H9 (cell line): ENCODE data around the gene TECTB. TPM values are rescaled to one million over a fixed set of nuclear protein-coding genes. Genes with fewer than 3 reads are reported as not detected.

Source experiments
- DNase-seq: peaks from one replicate; pipeline ENCODE4 v3.0.0-alpha.2; 2017
- H2AFZ ChIP-seq: one replicate; pipeline ENCODE4 v1.6.1; 2013; ENCODE audit warnings: mild to moderate bottlenecking, low read length, control low read depth, moderate library complexity
- H2AK5ac ChIP-seq: 2 replicates; pipeline ENCODE4 v1.6.1; 2013; ENCODE audit warnings: low read length, control low read depth, mixed read lengths; ENCODE audit not compliant: insufficient read length
- H2BK120ac ChIP-seq: one replicate; pipeline ENCODE4 v1.6.1; 2013; ENCODE audit warnings: low read depth, mild to moderate bottlenecking, low read length, control low read depth, inconsistent platforms; ENCODE audit not compliant: poor library complexity, severe bottlenecking
- H2BK12ac ChIP-seq: 2 replicates; pipeline ENCODE4 v1.6.1; 2013; ENCODE audit warnings: low read length, control low read depth, mixed read lengths, low read depth; ENCODE audit not compliant: insufficient read length
- H2BK15ac ChIP-seq: 2 replicates; pipeline ENCODE4 v1.6.1; 2013; ENCODE audit warnings: low read depth, low read length, control low read depth
- H2BK20ac ChIP-seq: one replicate; pipeline ENCODE4 v1.6.1; 2013; ENCODE audit warnings: low read depth, mild to moderate bottlenecking, low read length, control low read depth, inconsistent platforms; ENCODE audit not compliant: poor library complexity, severe bottlenecking
- H2BK5ac ChIP-seq: 2 replicates; pipeline ENCODE4 v1.6.1; 2013; ENCODE audit warnings: low read length, control low read depth, mixed read lengths; ENCODE audit not compliant: insufficient read length
- H3K14ac ChIP-seq: 2 replicates; pipeline ENCODE4 v1.6.1; 2013; ENCODE audit warnings: low read length, control low read depth; ENCODE audit not compliant: insufficient read depth
- H3K18ac ChIP-seq: 2 replicates; pipeline ENCODE4 v1.6.1; 2013; ENCODE audit warnings: low read depth, mild to moderate bottlenecking, mixed read lengths, low read length, control low read depth; ENCODE audit not compliant: insufficient read length
- H3K23ac ChIP-seq: 2 replicates; pipeline ENCODE4 v1.6.1; 2013; ENCODE audit warnings: low read length, control low read depth, mixed read lengths, low read depth; ENCODE audit not compliant: insufficient read length
- H3K23me2 ChIP-seq: 2 replicates; pipeline ENCODE4 v1.6.1; 2013; ENCODE audit warnings: low read depth, mild to moderate bottlenecking, mixed read lengths, low read length, control low read depth; ENCODE audit not compliant: insufficient read length, poor library complexity, severe bottlenecking
- H3K27ac ChIP-seq: 2 replicates; pipeline ENCODE4 v1.5.1; 2013; ENCODE audit warnings: low read length, control low read depth, mixed read lengths, low read depth; ENCODE audit not compliant: insufficient read length
- H3K27me3 ChIP-seq: 2 replicates; pipeline ENCODE4 v1.6.1; 2013; ENCODE audit warnings: low read length, control low read depth, inconsistent platforms; ENCODE audit not compliant: insufficient read depth
- H3K4ac ChIP-seq: 2 replicates; pipeline ENCODE4 v1.6.1; 2013; ENCODE audit warnings: low read depth, mild to moderate bottlenecking, control low read depth, inconsistent platforms, low read length, moderate library complexity
- H3K4me1 ChIP-seq: 2 replicates; pipeline ENCODE4 v1.6.1; 2013; ENCODE audit warnings: low read length, control low read depth, inconsistent platforms; ENCODE audit not compliant: insufficient read depth
- H3K4me2 ChIP-seq: 2 replicates; pipeline ENCODE4 v1.6.1; 2013; ENCODE audit warnings: low read length, control low read depth, mixed read lengths; ENCODE audit not compliant: insufficient read length, insufficient read depth
- H3K56ac ChIP-seq: 2 replicates; pipeline ENCODE4 v1.6.1; 2013; ENCODE audit warnings: low read depth, mild to moderate bottlenecking, mixed read lengths, low read length, control low read depth; ENCODE audit not compliant: insufficient read length
- H3K79me1 ChIP-seq: 2 replicates; pipeline ENCODE4 v1.6.1; 2013; ENCODE audit warnings: low read depth, mild to moderate bottlenecking, moderate library complexity, low read length, control low read depth, inconsistent platforms; ENCODE audit not compliant: insufficient read depth, poor library complexity, severe bottlenecking
- H3K79me2 ChIP-seq: 2 replicates; pipeline ENCODE4 v1.6.1; 2013; ENCODE audit warnings: low read length, control low read depth, inconsistent platforms; ENCODE audit not compliant: insufficient read depth
- H3K9ac ChIP-seq: 2 replicates; pipeline ENCODE4 v1.6.1; 2013; ENCODE audit warnings: low read length, control low read depth, mixed read lengths; ENCODE audit not compliant: insufficient read length; ENCODE audit errors: extremely low read depth
- H3K9me3 ChIP-seq: one replicate; pipeline ENCODE4 v1.6.1; 2013; ENCODE audit warnings: low read depth, low read length, inconsistent platforms; ENCODE audit not compliant: control insufficient read depth
- H3T11ph ChIP-seq: one replicate; pipeline ENCODE4 v1.6.1; 2013; ENCODE audit warnings: mild to moderate bottlenecking, low read length, control low read depth, inconsistent platforms
- H4K20me1 ChIP-seq: one replicate; pipeline ENCODE4 v1.6.1; 2013; ENCODE audit not compliant: control insufficient read depth, insufficient read length, insufficient read depth
- H4K5ac ChIP-seq: 2 replicates; pipeline ENCODE4 v1.6.1; 2013; ENCODE audit warnings: low read depth, mild to moderate bottlenecking, mixed read lengths, low read length, control low read depth; ENCODE audit not compliant: insufficient read length
- H4K8ac ChIP-seq: replicated peaks from 2 replicates; pipeline ENCODE4 v1.6.1; 2013; ENCODE audit warnings: low read length, control low read depth, mixed read lengths, low read depth; ENCODE audit not compliant: insufficient read length
- H4K91ac ChIP-seq: 2 replicates; pipeline ENCODE4 v1.6.1; 2013; ENCODE audit warnings: low read depth, mild to moderate bottlenecking, moderate library complexity, mixed read lengths, low read length, control low read depth; ENCODE audit not compliant: insufficient read length
- H3K27ac Mint-ChIP-seq, 3 experiments: 2 replicates in 2 of 3; 3 replicates in 1 of 3; pipeline ENCODE4 v1.8.0; 2020 to 2021; ENCODE audit warnings: mixed read lengths in 3 of 3, mild to moderate bottlenecking in 1 of 3, moderate library complexity in 1 of 3
- H3K27me3 Mint-ChIP-seq: 2 replicates; pipeline ENCODE4 v1.8.0; 2021; ENCODE audit warnings: low read depth, mild to moderate bottlenecking, moderate library complexity, mixed read lengths
- H3K36me3 Mint-ChIP-seq, 3 experiments: 2 replicates in 2 of 3; 3 replicates in 1 of 3; pipeline ENCODE4 v1.8.0; 2020 to 2021; ENCODE audit warnings: low read depth in 3 of 3, mixed read lengths in 3 of 3; ENCODE audit not compliant: insufficient read depth in 1 of 3
- H3K4me1 Mint-ChIP-seq, 2 experiments: 2 replicates each; pipeline ENCODE4 v1.8.0; 2020; ENCODE audit warnings: mixed read lengths in 2 of 2
- H3K4me3 Mint-ChIP-seq, 2 experiments: 2 replicates in 1 of 2; 3 replicates in 1 of 2; pipeline ENCODE4 v1.8.0; 2020 to 2021; ENCODE audit warnings: mild to moderate bottlenecking in 2 of 2, mixed read lengths in 2 of 2, moderate library complexity in 1 of 2
- H3K9me3 Mint-ChIP-seq, 2 experiments: 2 replicates in 1 of 2; 3 replicates in 1 of 2; pipeline ENCODE4 v1.8.0; 2020; ENCODE audit warnings: mild to moderate bottlenecking in 2 of 2, mixed read lengths in 2 of 2, moderate library complexity in 1 of 2
- WGBS: extraction: QIAGEN DNeasy Blood & Tissue Kit; methylation state at CpG from one replicate; pipeline ENCODE4 v1.1.7; 2013; ENCODE audit warnings: missing lambda C conversion rate, low lambda C conversion rate, mixed read lengths; ENCODE audit not compliant: insufficient read length; ENCODE audit errors: extremely low coverage; 5-methylcytosine and 5-hydroxymethylcytosine counted together
- total RNA-seq: library from RNA; stranded (reverse); gene quantifications from 2 replicates; pipeline ENCODE4 v1.2.1, GENCODE V29; 2021
- TF ChIP-seq, protein P1 (sequence below): fragments of 200-600 bp; sonication (generic); conservative IDR thresholded peaks from 3 replicates; pipeline ENCODE4 v1.8.0; 2021; ENCODE audit warnings: antibody characterized with exemption, mild to moderate bottlenecking

The TECTB gene
- total RNA-seq, 1 experiment from 2014 or later = not detected

DNA sequence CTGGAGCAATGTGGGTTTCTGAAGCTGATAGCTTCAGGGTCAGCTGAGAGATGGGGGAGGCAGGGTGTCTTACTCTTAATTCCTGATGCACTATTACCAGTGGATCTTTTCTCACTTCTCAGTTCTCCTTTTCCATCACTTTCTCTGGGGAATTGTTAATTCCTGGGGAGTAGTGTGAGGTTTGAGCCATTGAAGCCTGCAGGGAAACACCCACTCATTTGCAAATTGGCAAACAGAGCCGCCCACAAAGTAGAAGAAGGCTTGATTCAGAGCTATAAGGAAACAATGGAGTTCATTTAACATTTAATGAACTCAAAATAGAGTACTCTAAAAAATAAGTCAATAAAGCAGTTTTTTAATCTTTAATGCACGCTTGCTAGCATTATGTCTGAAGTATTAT lies 4.3 kb upstream of the TECTB start:
- no peak overlapping the region for H2BK12ac ChIP-seq
- H3K4ac ChIP-seq = no peak overlapping the region
- no peak overlapping the region for H4K91ac ChIP-seq
- no peaks in the 10 kb centered on the region for H3K23me2 ChIP-seq
- Mint-ChIP-seq H3K9me3 (no peaks in the 10 kb centered on the region; a peak in 1 of 5 replicates), H3K4me1 (peaks cover 17 to 20% of the 10 kb centered on the region in 2 experiments), H3K4me3 (no peak overlapping the region; a peak in 1 of 5 replicates), H3K36me3 (no peaks in the 10 kb centered on the region), H3K27me3 (no peaks in the 10 kb centered on the region; the same call in 1 of the 2 replicates), H3K27ac (peak overlapping the region in 2 of 3 experiments; percentile 5 to 68; a peak in 2 of 7 replicates)
- DNase-seq = no peak
- no peak overlapping the region for H2BK5ac ChIP-seq
- H3K27ac ChIP-seq = no peak overlapping the region
- TF ChIP-seq, protein P1, sequence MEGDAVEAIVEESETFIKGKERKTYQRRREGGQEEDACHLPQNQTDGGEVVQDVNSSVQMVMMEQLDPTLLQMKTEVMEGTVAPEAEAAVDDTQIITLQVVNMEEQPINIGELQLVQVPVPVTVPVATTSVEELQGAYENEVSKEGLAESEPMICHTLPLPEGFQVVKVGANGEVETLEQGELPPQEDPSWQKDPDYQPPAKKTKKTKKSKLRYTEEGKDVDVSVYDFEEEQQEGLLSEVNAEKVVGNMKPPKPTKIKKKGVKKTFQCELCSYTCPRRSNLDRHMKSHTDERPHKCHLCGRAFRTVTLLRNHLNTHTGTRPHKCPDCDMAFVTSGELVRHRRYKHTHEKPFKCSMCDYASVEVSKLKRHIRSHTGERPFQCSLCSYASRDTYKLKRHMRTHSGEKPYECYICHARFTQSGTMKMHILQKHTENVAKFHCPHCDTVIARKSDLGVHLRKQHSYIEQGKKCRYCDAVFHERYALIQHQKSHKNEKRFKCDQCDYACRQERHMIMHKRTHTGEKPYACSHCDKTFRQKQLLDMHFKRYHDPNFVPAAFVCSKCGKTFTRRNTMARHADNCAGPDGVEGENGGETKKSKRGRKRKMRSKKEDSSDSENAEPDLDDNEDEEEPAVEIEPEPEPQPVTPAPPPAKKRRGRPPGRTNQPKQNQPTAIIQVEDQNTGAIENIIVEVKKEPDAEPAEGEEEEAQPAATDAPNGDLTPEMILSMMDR = no peak
- H2AFZ ChIP-seq = peak overlapping the region; percentile 27
- no CpG with 5 or more reads among the region's 2 CpGs for WGBS
- H3K56ac ChIP-seq = no peak overlapping the region
- no peak overlapping the region for H3K4me2 ChIP-seq
- H3K4me1 ChIP-seq = peaks cover 6% of the 10 kb centered on the region; the same call in 1 of the 2 replicates
- no peaks in the 10 kb centered on the region for H3K27me3 ChIP-seq
- H4K8ac ChIP-seq = no peak overlapping the region
- H3K79me2 ChIP-seq = no peaks in the 10 kb centered on the region
- H4K5ac ChIP-seq = no peak overlapping the region
- H3T11ph ChIP-seq = no peak overlapping the region
- no peak overlapping the region for H3K14ac ChIP-seq
- no peak overlapping the region for H2AK5ac ChIP-seq
- H4K20me1 ChIP-seq = no peaks in the 10 kb centered on the region
- no peak overlapping the region for H2BK120ac ChIP-seq
- no peak overlapping the region for H3K18ac ChIP-seq
- no peak overlapping the region for H2BK20ac ChIP-seq
- no peak overlapping the region for H2BK15ac ChIP-seq
- no peaks in the 10 kb centered on the region for H3K79me1 ChIP-seq
- H3K23ac ChIP-seq = no peak overlapping the region
- no peak overlapping the region for H3K9ac ChIP-seq
- no peaks in the 10 kb centered on the region for H3K9me3 ChIP-seq
